Activated gamma-delta T cell treated with Interleukin-2 at 50 U/mL for 16 hours (primary cell): ENCODE measurements around the gene GALNT9.
"Not testable (repeated sequence)": the region's sequence is repeated elsewhere in the genome, so short reads cannot be mapped to it uniquely, and the experiment has no call there.

ENCODE experiments used
- DNase-seq: peaks from one replicate; pipeline ENCODE4 v3.0.0-alpha.2; 2020

The GALNT9 gene

GRCh38 chr12:132229193-132229760, 100.1 kb downstream of the GALNT9 start:
- DNase-seq = no peak

GRCh38 chr12:132228476-132229192, 100.8 kb downstream of the GALNT9 start:
- no peak for DNase-seq

GRCh38 chr12:132227782-132228475, 101.5 kb downstream of the GALNT9 start:
- no peak for DNase-seq

- no peak for DNase-seq
These were observed 102.3 kb downstream of the GALNT9 start for GRCh38 chr12:132227118-132227517.

- DNase-seq = no peak
These were observed 102.8 kb downstream of the GALNT9 start for GRCh38 chr12:132226604-132227003.

GRCh38 chr12:132225214-132225613, 104.2 kb downstream of the GALNT9 start:
- no peak for DNase-seq

- DNase-seq = no peak
These were observed 104.9 kb downstream of the GALNT9 start for GRCh38 chr12:132224484-132224883.

GRCh38 chr12:132222808-132223173, 106.6 kb downstream of the GALNT9 start:
- DNase-seq = no peak

GRCh38 chr12:132222096-132222807, 107.1 kb downstream of the GALNT9 start:
- DNase-seq = peak; percentile 43

GRCh38 chr12:132219761-132220160, 109.6 kb downstream of the GALNT9 start:
- not testable (repeated sequence) for DNase-seq

- DNase-seq = no peak
These were observed 110.1 kb downstream of the GALNT9 start for GRCh38 chr12:132219323-132219722.

GRCh38 chr12:132218915-132219314, 110.5 kb downstream of the GALNT9 start:
- DNase-seq = peak; percentile 41

- DNase-seq = no peak
These were observed 110.9 kb downstream of the GALNT9 start for GRCh38 chr12:132218527-132218875.

- no peak for DNase-seq
These were observed 111.4 kb downstream of the GALNT9 start for GRCh38 chr12:132217800-132218526.

GRCh38 chr12:132217371-132217770, 112.0 kb downstream of the GALNT9 start:
- no peak for DNase-seq

- DNase-seq = no peak
These were observed 112.9 kb downstream of the GALNT9 start for GRCh38 chr12:132216354-132216987.

GRCh38 chr12:132215299-132215989, 113.9 kb downstream of the GALNT9 start:
- DNase-seq = no peak

GRCh38 chr12:132214891-132215290, 114.5 kb downstream of the GALNT9 start:
- DNase-seq = no peak

GRCh38 chr12:132214161-132214476, 115.3 kb downstream of the GALNT9 start:
- DNase-seq = no peak

GRCh38 chr12:132213359-132214160, 115.8 kb downstream of the GALNT9 start:
- DNase-seq = no peak

GRCh38 chr12:132211816-132212215, 117.6 kb downstream of the GALNT9 start:
- no peak for DNase-seq
